ENCODE data around the gene BRDT. TPM values are rescaled to one million over a fixed set of nuclear protein-coding genes. Genes with fewer than 3 reads are reported as not detected.
"Not testable (repeated sequence)": the region's sequence is repeated elsewhere in the genome, so short reads cannot be mapped to it uniquely, and the experiment has no call there.

The BRDT gene
- total RNA-seq, 4 donors from 2014 or later, result not detected

DNA sequence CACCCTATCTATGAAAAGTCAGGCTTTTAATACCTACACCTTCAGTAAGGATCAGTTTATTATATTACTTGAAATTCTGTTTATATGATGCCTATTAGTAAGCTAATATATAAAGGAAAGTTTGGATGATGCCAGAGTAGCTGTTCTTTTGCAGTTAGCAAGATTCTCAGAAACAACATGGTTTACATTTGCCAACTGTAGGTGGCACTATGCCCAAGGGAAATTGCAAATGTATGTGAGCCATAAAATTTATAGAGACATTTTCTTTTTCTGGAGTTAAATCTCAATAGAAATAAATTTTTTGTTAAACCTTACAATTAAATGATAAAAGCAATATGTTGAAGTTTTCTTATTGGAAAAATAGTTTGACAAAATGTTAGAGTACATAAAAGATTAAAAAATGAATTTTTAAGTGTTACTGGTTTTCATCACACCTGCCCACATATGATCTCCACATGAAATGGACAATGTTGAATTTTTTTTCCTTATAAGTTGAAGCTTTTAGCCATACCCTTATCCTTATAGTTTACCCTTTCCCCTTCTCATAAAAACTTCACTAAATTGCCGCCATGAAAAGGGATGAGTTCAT is 48.5 kb downstream of the BRDT start:
- H3K4me3 ChIP-seq (ENCODE audit: low read depth, poor library complexity, severe bottlenecking), result no peak overlapping the region
- 64 to 73% methylated on average over 1 of the region's 1 CpG for WGBS, 2 donors
- intact Hi-C loops (cut with DNase I; ENCODE audit: low total_unique reads), result no loop called here
- no peak for TF ChIP-seq POLR2A (IDR thresholded peaks at IDR 0.05)
- TF ChIP-seq, protein P1, sequence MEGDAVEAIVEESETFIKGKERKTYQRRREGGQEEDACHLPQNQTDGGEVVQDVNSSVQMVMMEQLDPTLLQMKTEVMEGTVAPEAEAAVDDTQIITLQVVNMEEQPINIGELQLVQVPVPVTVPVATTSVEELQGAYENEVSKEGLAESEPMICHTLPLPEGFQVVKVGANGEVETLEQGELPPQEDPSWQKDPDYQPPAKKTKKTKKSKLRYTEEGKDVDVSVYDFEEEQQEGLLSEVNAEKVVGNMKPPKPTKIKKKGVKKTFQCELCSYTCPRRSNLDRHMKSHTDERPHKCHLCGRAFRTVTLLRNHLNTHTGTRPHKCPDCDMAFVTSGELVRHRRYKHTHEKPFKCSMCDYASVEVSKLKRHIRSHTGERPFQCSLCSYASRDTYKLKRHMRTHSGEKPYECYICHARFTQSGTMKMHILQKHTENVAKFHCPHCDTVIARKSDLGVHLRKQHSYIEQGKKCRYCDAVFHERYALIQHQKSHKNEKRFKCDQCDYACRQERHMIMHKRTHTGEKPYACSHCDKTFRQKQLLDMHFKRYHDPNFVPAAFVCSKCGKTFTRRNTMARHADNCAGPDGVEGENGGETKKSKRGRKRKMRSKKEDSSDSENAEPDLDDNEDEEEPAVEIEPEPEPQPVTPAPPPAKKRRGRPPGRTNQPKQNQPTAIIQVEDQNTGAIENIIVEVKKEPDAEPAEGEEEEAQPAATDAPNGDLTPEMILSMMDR (IDR thresholded peaks at IDR 0.05), result no peak
- DNase-seq (ENCODE audit: low spot score in 2 of 2), result no peak

DNA sequence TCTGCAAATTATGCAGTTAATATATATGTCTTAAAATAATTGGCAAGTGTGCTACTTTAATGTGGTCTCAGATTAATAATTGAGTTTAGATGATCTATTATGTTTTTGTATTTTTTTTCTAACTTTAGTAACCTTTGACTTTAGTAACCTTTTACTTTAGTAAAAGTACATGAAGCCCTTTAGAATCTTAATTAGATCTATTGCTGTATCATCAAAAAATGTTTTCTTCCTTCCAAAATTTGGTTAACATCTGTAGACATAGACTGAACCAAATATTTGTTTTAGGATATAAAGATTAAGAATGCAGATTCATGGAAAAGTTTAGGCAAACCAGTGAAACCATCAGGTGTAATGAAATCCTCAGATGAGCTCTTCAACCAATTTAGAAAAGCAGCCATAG is 54.9 kb downstream of the BRDT start:
- no peak for DNase-seq (ENCODE audit: low spot score in 2 of 2)
- H3K4me3 ChIP-seq (ENCODE audit: low read depth, poor library complexity, severe bottlenecking), result no peak overlapping the region
- intact Hi-C loops (cut with DNase I; ENCODE audit: low total_unique reads), result loop anchor here (10.0 kb wide), 1 partner anchor 1179 kb away; no protein-coding TSS in a partner anchor
- no peak for TF ChIP-seq POLR2A (IDR thresholded peaks at IDR 0.05)
- TF ChIP-seq, protein P1 (IDR thresholded peaks at IDR 0.05), result no peak

DNA sequence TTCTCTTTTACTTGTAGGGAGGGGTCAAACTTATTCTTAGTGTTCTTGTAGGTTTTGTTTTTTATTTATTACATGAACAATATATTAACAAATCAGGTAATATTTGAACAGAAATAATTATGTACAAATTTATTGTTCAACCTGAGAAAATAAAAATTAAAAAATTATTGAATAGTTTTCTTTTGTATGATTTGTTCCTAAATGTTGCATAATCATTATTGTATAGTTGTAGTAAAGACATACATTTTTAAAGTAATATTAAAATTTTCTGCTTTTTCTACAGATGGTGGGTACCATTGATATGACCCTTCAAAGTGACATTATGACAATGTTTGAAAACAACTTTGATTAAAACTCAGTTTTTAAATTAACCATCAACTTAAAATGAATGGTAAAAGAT is 64.7 kb downstream of the BRDT start:
- TF ChIP-seq POLR2A (IDR thresholded peaks at IDR 0.05), result no peak
- TF ChIP-seq, protein P1 (IDR thresholded peaks at IDR 0.05), result no peak
- intact Hi-C loops (cut with DNase I; ENCODE audit: low total_unique reads), result no loop called here

DNA sequence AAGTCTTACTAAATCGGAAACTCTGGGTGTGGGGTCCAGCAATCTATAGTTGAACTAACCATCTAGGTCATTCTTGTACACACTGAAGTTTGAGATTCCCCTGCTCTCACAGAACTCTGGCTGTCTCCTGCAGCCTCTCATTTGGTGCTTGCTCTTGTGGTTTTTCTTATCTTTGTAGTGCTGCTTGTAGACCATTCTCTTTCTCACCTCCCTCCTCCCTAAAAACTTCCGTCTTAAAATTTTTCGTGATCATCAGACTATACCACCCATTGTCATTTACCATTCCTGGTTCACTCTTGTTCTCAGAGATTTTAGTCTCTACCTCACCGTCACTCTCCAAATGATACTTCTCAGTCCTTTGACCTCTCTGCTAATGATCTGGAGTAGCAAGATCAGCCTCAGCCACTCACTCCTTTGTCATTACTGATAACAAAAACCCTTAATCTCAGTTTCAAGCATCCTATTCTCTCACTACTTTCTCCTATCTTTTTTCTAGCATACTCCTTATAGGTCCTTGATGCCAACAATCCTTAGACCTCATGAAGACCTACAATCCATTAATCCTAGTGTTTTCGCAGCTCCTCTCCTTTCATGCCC is 67.6 kb downstream of the BRDT start:
- TF ChIP-seq, protein P1 (IDR thresholded peaks at IDR 0.05), result no peak
- TF ChIP-seq POLR2A (IDR thresholded peaks at IDR 0.05), result no peak
- DNase-seq (ENCODE audit: low spot score in 2 of 2), result no peak
- 84 to 86% methylated on average over 5 of the region's 5 CpGs for WGBS, 2 donors
- no peak overlapping the region for H3K4me3 ChIP-seq (ENCODE audit: low read depth, poor library complexity, severe bottlenecking)
- intact Hi-C loops (cut with DNase I; ENCODE audit: low total_unique reads), result no loop called here

More for the DNA sequence above, 64.7 kb downstream of the BRDT start:
- no peak for DNase-seq (ENCODE audit: low spot score in 2 of 2)
- no peak overlapping the region for H3K4me3 ChIP-seq (ENCODE audit: low read depth, poor library complexity, severe bottlenecking)

DNA sequence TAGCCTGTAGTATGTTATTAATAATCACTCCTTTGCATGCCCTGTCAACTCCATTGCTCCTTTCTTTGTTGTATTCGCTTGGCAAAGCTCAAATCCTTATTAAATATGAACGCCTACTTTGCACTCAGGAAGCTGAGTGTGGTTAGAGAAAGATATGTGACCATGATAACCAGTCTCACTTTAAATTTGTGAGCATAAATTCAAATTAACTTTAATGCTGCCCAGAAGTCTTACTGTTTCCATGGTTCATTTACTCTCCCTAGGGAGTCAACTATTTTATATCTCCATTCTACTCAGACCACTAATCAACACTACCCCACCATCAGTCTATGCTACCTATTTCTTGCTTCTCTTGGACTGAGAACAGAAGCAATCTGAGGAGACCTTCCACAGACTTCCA is 68.5 kb downstream of the BRDT start:
- H3K4me3 ChIP-seq (ENCODE audit: low read depth, poor library complexity, severe bottlenecking), result no peak overlapping the region
- WGBS, 2 donors, result 51 to 66% methylated on average over 2 of the region's 2 CpGs
- TF ChIP-seq POLR2A (IDR thresholded peaks at IDR 0.05), result no peak
- TF ChIP-seq, protein P1 (IDR thresholded peaks at IDR 0.05), result no peak
- intact Hi-C loops (cut with DNase I; ENCODE audit: low total_unique reads), result no loop called here
- no peak for DNase-seq (ENCODE audit: low spot score in 2 of 2)

DNA sequence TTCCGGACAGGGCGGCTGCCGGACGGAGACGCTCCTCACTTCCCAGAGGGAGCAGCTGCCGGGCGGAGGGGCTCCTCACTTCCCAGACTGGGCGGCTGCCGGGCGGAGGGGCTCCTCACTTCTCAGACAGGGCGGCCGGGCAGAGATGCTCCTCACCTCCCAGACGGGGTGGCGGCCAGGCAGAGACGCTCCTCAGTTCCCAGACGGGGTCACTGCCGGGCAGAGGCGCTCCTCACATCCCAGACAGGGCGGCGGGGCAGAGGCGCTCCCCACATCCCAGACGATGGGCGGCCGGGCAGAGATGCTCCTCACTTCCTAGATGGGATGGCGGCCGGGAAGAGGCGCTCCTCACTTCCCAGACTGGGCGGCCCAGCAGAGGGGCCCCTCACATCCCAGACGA is 76.8 kb downstream of the BRDT start:
- DNase-seq (ENCODE audit: low spot score in 2 of 2), result not testable (repeated sequence)
- 93 to 100% methylated on average over 18 to 22 of the region's 29 CpGs for WGBS, 2 donors

More for the DNA sequence above, 76.8 kb downstream of the BRDT start:
- H3K4me3 ChIP-seq (ENCODE audit: low read depth, poor library complexity, severe bottlenecking); intact Hi-C loops (cut with DNase I; ENCODE audit: low total_unique reads): not testable (repeated sequence)
